HG03354 (cell line): ENCODE data around the gene JPT1.
"Not testable (repeated sequence)": the region's sequence is repeated elsewhere in the genome, so short reads cannot be mapped to it uniquely, and the experiment has no call there.

Source experiments
- ATAC-seq: cut with Tn5 transposase; IDR thresholded peaks from one replicate; pipeline ENCODE4 v1.9.1; 2021; ENCODE audit warnings: mild to moderate bottlenecking; ENCODE audit not compliant: unreplicated experiment, poor library complexity, severe bottlenecking

Gene JPT1

GRCh38 chr17:75132018-75133000 is 22.0 kb downstream of the JPT1 start:
- not testable (repeated sequence) for ATAC-seq

DNA sequence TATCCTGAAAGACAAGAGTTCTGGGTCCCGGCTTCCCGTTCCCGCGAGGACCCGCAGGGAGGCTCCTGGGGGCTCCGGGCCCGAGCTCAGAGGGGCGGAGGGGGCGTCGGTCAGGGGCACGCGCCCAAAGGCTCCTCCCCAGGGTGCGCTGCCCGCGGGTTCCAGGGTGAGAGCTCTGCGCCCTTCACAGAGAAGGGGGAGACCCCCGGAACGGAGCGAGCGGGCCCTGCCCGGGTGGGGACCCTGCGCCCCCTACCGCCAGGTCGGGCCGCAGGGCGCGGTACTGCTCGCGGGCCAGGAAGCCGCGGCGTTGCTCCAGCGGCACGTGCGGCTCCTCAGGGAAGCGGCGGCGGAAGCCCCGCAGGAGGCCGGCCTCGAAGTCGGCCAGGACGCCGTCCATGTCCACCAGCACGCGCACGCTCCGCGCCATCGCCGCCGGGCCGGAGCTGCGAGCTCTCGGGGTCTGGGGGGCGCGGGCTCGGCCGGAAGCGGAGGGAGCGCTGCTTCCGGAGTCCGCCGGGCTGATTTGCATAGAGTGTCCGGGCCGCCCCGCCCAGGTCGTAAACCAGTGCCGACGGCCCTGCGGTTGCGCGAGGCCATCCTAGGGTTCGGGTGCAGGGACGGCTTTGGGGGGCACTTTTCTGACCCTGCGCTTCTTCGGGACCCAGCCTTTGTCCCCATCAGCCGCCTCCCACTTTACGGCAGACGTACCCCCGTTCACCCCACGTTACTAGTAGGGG is 22.9 kb downstream of the JPT1 start, which contains the start of gene NT5C:
Gene NT5C, minus strand, starts transcription at position 465 of the 740 bp plus-strand sequence. Its CDS starts 35 bp downstream, at position 430.
- peak; percentile 87 for ATAC-seq

DNA sequence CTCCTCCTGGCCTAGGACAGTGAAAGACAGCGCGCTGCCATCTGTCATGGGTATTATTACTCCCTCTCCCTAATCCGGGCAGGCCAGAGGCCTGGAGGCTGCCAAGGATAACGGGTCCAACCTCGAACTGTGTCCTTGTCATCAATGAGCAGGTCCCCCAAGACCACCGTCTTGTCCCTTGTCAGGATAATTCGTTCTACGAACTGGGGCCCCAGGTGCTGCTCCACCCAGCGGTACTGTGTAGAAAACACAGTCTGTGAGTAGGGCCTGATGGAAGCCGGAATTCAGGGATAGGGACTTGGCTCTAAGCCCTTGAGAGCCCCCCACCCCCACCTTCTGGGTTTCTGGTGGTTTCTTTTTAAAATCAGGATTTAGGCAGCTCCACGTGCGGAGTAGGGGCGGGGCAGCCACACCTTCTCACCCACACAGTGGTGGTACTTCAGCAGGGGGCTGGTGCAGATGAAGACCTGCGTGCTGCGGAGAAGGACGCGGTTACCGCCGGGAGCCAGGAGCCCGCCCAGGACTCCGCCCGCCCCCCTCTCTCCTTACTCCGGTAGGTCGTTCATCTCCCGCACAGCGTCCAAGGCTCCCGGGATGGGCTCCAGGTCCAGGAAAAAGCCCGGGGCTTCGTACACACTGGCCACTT is 23.6 kb downstream of the JPT1 start:
- peak; percentile 23 for ATAC-seq

DNA sequence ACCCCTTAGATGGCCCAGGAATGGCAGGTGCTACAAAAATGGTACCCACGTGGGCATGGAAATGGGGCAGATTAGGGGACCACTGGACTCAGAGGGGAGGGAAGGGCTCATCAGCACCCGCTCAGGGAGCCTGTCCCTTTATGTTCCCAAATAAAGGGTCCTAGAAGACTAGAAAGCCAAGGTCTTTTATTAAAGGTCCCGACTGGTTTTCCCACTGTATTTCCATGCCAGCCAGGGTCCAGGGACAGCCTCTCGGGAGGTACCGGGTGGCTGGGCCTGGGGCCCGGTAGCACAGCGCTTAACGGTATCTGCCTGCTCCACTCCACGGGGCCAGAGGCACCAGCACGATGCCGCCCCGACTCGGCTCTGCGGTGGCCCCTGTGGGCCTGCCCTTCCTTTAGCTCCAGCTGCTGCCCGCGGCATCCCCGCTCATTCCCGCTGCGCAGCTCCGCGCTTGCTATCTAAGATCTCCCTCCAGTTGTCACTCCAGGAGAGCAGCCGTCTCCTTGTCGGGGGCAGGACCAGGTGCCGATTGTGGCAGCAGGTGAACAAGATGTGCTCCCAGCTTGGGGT is 24.2 kb downstream of the JPT1 start:
- no peak for ATAC-seq

DNA sequence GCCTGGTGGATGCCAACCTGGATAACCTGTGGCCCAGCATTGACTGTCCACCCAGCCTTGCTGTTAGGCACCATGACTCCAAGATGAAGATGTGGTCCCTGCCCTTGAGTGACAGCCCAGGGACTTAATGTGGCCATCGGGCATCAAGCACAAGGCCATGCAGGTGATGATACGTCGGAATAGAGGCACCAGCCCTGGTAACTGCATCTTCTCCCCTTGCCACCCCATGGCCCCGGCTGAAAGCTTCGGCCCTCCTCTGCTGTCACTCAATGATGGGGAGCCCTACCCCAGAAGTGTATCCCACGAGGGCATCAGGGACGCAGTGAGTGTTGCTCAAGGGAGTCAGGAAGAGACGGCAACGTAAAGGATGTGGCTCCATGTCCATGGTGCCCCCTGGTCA is 24.7 kb downstream of the JPT1 start:
- no peak for ATAC-seq

DNA sequence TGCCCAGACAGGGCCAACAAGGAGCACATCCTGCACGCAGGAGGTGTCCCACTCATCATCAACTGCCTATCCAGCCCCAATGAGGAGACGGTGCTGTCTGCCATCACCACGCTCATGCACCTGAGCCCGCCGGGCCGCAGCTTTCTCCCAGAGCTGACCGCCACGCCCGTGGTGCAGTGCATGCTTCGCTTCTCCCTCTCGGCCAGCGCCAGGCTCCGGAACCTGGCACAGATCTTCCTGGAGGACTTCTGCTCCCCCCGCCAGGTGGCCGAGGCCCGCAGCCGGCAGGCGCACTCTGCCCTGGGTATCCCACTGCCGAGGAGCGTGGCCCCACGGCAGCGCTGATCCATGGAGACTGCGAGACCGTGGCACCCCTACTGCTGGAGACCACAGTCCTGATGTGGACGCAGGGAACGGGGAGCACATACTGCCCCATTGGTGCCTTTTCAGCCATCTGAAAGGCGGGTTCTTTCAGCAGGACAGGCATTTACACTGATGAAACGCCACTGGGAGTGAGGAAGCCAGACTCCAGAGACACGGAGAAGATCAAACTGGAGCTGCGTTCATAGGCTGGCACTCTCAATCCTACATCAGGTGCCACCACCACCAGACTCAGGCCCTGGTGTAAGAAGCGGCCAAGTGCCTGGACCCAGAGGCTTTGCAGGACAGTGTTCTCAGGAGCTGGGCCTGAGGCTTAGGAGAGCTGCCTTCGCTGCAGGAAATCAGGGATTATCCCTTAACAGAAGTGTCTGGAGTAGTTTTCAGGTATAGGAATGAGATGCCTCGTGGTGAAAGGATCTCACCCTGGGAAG is 25.4 kb downstream of the JPT1 start:
- ATAC-seq = no peak

DNA sequence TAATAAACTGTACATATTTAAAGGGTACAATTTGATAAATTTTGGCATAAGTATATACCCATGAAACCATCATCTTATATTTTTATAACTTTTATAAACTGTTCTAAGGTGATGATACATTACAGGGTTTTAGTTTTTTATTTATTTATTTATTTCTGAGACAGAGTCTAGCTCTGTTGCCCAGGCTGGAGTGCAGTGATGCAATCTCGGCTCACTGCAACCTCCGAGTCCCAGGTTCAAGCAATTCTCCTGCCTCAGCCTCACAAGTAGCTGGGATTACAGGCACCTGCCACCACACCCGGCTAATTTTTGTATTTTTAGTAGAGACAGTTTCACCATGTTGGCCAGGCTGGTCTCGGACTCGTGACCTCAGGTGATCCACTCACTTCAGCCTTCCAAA is 26.4 kb downstream of the JPT1 start:
- ATAC-seq = not testable (repeated sequence)

- no peak for ATAC-seq
Observed at GRCh38 chr17:75126954-75127353, 27.4 kb downstream of the JPT1 start.

DNA sequence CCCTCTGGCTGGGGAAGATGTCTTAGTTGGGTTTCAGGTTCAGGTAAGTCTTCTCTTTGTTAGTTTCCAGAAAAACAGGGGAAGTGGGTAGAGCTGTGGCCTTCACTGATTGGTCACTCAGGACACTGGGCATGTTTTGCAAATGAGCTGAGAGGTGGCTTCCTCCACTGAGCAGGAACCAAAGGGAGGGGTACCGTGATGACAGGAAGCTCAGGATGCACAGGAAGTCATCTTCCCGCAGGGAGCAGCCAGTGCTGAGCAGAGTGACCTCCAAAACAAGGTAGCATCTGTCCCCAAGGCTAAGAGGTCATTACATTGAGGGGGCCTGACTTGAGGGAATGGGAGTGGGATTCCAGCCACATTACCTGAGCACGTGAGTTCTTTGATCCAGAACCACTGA is 28.3 kb downstream of the JPT1 start:
- no peak for ATAC-seq

DNA sequence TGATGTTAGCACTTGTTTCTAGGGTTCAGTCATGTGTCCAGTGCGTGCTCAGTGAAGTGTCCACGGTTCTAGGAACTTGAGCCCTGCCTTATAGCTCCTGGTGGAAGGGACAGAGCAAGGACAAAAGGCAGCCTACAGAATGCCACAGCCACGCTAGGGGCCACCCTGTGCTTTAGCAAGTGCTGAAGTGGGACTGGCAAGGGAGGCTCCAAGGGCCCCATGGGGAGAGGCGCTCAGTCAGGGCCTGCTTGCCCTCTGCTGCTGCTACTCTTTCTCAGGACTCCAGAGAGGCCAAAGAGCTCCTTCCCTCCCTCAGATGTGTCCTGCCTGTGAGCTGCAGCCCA is 29.5 kb downstream of the JPT1 start:
- ATAC-seq = no peak

DNA sequence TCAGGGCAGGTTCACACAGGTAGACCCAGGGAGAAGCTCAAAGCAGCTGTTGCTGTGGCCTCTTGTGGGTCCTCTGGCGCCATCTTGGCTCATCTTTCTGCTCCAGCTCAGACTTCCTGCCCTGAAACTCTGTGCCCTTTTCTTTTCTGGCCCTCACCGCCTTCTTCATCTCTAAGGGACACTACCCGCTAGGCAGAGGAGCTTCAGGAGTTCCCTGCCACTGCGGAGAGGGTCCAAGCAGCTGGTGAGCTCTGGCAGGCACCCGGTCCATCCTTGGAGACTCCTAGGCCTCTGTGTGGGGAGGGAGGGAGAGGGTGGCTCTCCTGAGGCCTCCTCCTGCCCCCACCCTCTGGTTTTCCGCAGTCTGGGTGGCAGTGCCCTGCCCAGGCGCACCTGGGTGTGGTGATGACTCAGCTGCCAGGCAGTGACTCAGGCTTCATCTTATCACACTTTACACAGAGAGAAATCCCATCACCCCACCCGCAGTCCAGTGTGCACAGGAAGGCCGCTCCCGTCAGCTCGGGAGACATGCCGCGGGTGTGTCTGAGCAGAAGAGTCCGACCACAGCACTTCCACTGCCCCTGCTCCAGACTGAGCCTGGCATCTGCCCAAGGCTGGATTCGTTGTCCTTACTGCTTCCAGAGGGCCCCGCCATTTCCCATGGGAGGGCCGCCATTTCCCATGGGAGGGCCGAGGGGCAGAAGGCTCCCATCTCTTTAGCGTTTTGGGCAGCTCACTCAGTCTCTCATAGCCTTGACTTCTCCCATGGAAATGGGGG is 30.1 kb downstream of the JPT1 start:
- ATAC-seq = no peak

DNA sequence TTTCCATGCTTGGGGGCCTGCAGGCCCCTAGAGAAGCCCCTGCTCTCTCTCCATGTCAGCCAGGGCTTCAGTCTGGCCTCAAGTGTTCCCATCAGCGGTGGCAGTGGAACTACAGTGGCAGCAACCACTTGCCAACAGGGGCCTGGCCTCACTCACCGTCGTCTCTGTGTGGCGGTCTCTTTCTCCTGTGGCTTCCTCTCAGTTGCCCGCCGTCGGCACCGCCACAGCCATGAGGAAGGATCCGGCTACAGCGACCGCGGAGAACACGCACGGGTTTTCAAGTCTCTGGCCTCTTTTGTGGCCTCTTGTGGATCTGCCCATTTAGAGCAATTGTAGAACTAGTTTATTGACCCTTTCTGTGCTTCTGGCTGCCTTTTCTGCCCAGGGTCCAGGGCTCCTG is 36.0 kb downstream of the JPT1 start:
- no peak for ATAC-seq

GRCh38 chr17:75116737-75117136 is 37.6 kb downstream of the JPT1 start:
- ATAC-seq = no peak

GRCh38 chr17:75115555-75115954 is 38.8 kb downstream of the JPT1 start:
- no peak for ATAC-seq

DNA sequence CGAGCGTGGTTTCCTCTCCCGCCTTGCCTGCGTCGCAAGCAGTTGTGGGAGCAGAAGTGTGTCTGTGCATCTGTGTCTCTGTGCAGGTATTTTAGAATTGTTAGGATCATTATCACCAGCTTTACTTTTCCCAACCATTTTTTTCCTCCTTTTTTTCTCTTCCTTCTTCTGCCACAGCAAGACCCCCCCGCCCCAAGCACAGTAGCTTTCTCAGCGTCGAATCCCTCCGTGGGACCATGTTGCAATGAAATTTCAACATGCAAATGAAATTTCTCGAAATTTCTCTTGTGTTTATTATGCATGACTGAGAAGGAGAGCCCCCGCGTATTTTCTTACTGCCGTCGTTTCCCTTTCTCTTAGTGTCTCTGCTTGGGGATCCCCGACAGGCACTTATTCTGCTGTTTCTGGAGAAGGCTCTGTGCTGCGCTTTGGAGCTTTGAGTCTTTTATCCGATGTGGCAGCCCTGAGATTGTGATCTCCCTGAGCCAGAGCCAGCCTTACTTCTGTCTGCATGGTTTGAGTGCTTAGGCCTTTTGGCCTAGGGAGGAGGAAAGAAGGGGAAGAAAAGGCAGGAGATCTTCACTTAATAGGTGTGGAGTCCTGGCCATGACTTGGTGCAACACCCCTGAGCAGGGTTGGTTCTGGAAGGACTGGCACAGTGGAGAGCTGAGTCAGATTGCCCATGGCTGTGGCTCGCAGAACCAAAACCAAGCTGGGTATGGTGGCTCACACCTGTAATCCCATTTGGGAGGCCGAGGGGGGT is 39.6 kb downstream of the JPT1 start:
- ATAC-seq = no peak

GRCh38 chr17:75113798-75114551 is 40.3 kb downstream of the JPT1 start:
- ATAC-seq = peak; percentile 54

- no peak for ATAC-seq
Observed at GRCh38 chr17:75111777-75112335, 42.5 kb downstream of the JPT1 start.
